Vagina (tissue), 2 donors: ENCODE measurements around the gene EGF.

ENCODE experiments used
- POLR2A ChIP-seq, 2 donors: fragments of 450-650 bp; IDR thresholded peaks; one replicate each; pipeline ENCODE4 v1.6.1; 2017; ENCODE audit warnings: antibody characterized with exemption in 2 of 2, mild to moderate bottlenecking in 2 of 2, moderate library complexity in 2 of 2
- POLR2AphosphoS5 ChIP-seq, 2 donors: sonication (generic); formaldehyde crosslinking; IDR thresholded peaks; one replicate each; pipeline ENCODE4 v1.9.0; 2017; ENCODE audit warnings: antibody characterized with exemption in 2 of 2, mild to moderate bottlenecking in 2 of 2, low read depth in 1 of 2; ENCODE audit not compliant: insufficient read depth in 1 of 2
- TF ChIP-seq, protein P1 (sequence below), 3 experiments: fragments of 450-650 bp in 2 of 3; fragments of 200-600 bp in 1 of 3; sonication (generic) in 1 of 3; IDR thresholded peaks; one replicate each; pipeline ENCODE4 v1.5.1; 2017 to 2019; ENCODE audit warnings: antibody characterized with exemption in 3 of 3, mild to moderate bottlenecking in 2 of 3, moderate library complexity in 2 of 3

DNA sequence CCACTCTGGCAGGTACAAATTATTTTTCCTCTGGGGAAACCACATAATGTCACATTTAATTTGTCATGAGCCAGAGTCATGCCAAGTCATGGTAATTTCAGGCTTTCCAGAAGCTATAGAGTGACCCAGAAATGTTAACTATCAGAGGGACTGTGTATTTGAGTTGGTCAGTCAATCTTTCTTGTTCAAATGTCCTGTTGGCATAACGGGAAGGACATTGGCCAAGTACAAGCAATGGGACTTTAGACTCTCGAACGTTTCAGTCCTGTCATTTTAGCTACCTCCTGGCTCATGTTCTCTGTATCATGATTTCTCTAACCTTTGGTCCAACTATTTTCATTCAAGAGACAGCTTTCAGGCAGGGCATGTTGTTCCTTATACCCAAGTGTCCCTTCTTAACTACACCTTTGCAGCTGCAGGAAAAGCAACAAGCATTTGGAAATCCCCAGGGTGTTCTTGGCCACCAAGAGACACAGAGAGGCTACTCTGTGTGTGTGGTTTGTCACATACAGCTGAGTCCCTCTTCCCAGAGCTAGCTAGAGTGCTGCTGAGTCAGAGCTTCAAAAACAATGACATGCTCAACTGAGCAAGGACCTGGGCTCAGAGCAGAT lies 142.6 kb downstream of the EGF start:
- TF ChIP-seq, protein P1, sequence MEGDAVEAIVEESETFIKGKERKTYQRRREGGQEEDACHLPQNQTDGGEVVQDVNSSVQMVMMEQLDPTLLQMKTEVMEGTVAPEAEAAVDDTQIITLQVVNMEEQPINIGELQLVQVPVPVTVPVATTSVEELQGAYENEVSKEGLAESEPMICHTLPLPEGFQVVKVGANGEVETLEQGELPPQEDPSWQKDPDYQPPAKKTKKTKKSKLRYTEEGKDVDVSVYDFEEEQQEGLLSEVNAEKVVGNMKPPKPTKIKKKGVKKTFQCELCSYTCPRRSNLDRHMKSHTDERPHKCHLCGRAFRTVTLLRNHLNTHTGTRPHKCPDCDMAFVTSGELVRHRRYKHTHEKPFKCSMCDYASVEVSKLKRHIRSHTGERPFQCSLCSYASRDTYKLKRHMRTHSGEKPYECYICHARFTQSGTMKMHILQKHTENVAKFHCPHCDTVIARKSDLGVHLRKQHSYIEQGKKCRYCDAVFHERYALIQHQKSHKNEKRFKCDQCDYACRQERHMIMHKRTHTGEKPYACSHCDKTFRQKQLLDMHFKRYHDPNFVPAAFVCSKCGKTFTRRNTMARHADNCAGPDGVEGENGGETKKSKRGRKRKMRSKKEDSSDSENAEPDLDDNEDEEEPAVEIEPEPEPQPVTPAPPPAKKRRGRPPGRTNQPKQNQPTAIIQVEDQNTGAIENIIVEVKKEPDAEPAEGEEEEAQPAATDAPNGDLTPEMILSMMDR (IDR thresholded peaks at IDR 0.05) = no peak
- TF ChIP-seq POLR2AphosphoS5 (IDR thresholded peaks at IDR 0.05; ENCODE audit: insufficient read depth in 1 of 2, low read depth in 1 of 2) = no peak
- no peak for TF ChIP-seq POLR2A (IDR thresholded peaks at IDR 0.05)
